H9 (cell line): ENCODE measurements around the gene ARHGEF7. TPM values are rescaled to one million over a fixed set of nuclear protein-coding genes. Genes with fewer than 3 reads are reported as not detected.

Experiments used
- DNase-seq: peaks from one replicate; pipeline ENCODE4 v3.0.0-alpha.2; 2017
- H2AFZ ChIP-seq: one replicate; pipeline ENCODE4 v1.6.1; 2013; ENCODE audit warnings: mild to moderate bottlenecking, low read length, control low read depth, moderate library complexity
- H2AK5ac ChIP-seq: 2 replicates; pipeline ENCODE4 v1.6.1; 2013; ENCODE audit warnings: low read length, control low read depth, mixed read lengths; ENCODE audit not compliant: insufficient read length
- H2BK120ac ChIP-seq: one replicate; pipeline ENCODE4 v1.6.1; 2013; ENCODE audit warnings: low read depth, mild to moderate bottlenecking, low read length, control low read depth, inconsistent platforms; ENCODE audit not compliant: poor library complexity, severe bottlenecking
- H2BK12ac ChIP-seq: 2 replicates; pipeline ENCODE4 v1.6.1; 2013; ENCODE audit warnings: low read length, control low read depth, mixed read lengths, low read depth; ENCODE audit not compliant: insufficient read length
- H2BK15ac ChIP-seq: 2 replicates; pipeline ENCODE4 v1.6.1; 2013; ENCODE audit warnings: low read depth, low read length, control low read depth
- H2BK20ac ChIP-seq: one replicate; pipeline ENCODE4 v1.6.1; 2013; ENCODE audit warnings: low read depth, mild to moderate bottlenecking, low read length, control low read depth, inconsistent platforms; ENCODE audit not compliant: poor library complexity, severe bottlenecking
- H2BK5ac ChIP-seq: 2 replicates; pipeline ENCODE4 v1.6.1; 2013; ENCODE audit warnings: low read length, control low read depth, mixed read lengths; ENCODE audit not compliant: insufficient read length
- H3K14ac ChIP-seq: 2 replicates; pipeline ENCODE4 v1.6.1; 2013; ENCODE audit warnings: low read length, control low read depth; ENCODE audit not compliant: insufficient read depth
- H3K18ac ChIP-seq: 2 replicates; pipeline ENCODE4 v1.6.1; 2013; ENCODE audit warnings: low read depth, mild to moderate bottlenecking, mixed read lengths, low read length, control low read depth; ENCODE audit not compliant: insufficient read length
- H3K23ac ChIP-seq: 2 replicates; pipeline ENCODE4 v1.6.1; 2013; ENCODE audit warnings: low read length, control low read depth, mixed read lengths, low read depth; ENCODE audit not compliant: insufficient read length
- H3K23me2 ChIP-seq: 2 replicates; pipeline ENCODE4 v1.6.1; 2013; ENCODE audit warnings: low read depth, mild to moderate bottlenecking, mixed read lengths, low read length, control low read depth; ENCODE audit not compliant: insufficient read length, poor library complexity, severe bottlenecking
- H3K27ac ChIP-seq: 2 replicates; pipeline ENCODE4 v1.5.1; 2013; ENCODE audit warnings: low read length, control low read depth, mixed read lengths, low read depth; ENCODE audit not compliant: insufficient read length
- H3K27me3 ChIP-seq: 2 replicates; pipeline ENCODE4 v1.6.1; 2013; ENCODE audit warnings: low read length, control low read depth, inconsistent platforms; ENCODE audit not compliant: insufficient read depth
- H3K4ac ChIP-seq: 2 replicates; pipeline ENCODE4 v1.6.1; 2013; ENCODE audit warnings: low read depth, mild to moderate bottlenecking, control low read depth, inconsistent platforms, low read length, moderate library complexity
- H3K4me1 ChIP-seq: 2 replicates; pipeline ENCODE4 v1.6.1; 2013; ENCODE audit warnings: low read length, control low read depth, inconsistent platforms; ENCODE audit not compliant: insufficient read depth
- H3K4me2 ChIP-seq: 2 replicates; pipeline ENCODE4 v1.6.1; 2013; ENCODE audit warnings: low read length, control low read depth, mixed read lengths; ENCODE audit not compliant: insufficient read length, insufficient read depth
- H3K56ac ChIP-seq: 2 replicates; pipeline ENCODE4 v1.6.1; 2013; ENCODE audit warnings: low read depth, mild to moderate bottlenecking, mixed read lengths, low read length, control low read depth; ENCODE audit not compliant: insufficient read length
- H3K79me1 ChIP-seq: 2 replicates; pipeline ENCODE4 v1.6.1; 2013; ENCODE audit warnings: low read depth, mild to moderate bottlenecking, moderate library complexity, low read length, control low read depth, inconsistent platforms; ENCODE audit not compliant: insufficient read depth, poor library complexity, severe bottlenecking
- H3K79me2 ChIP-seq: 2 replicates; pipeline ENCODE4 v1.6.1; 2013; ENCODE audit warnings: low read length, control low read depth, inconsistent platforms; ENCODE audit not compliant: insufficient read depth
- H3K9ac ChIP-seq: 2 replicates; pipeline ENCODE4 v1.6.1; 2013; ENCODE audit warnings: low read length, control low read depth, mixed read lengths; ENCODE audit not compliant: insufficient read length; ENCODE audit errors: extremely low read depth
- H3K9me3 ChIP-seq: one replicate; pipeline ENCODE4 v1.6.1; 2013; ENCODE audit warnings: low read depth, low read length, inconsistent platforms; ENCODE audit not compliant: control insufficient read depth
- H3T11ph ChIP-seq: one replicate; pipeline ENCODE4 v1.6.1; 2013; ENCODE audit warnings: mild to moderate bottlenecking, low read length, control low read depth, inconsistent platforms
- H4K20me1 ChIP-seq: one replicate; pipeline ENCODE4 v1.6.1; 2013; ENCODE audit not compliant: control insufficient read depth, insufficient read length, insufficient read depth
- H4K5ac ChIP-seq: 2 replicates; pipeline ENCODE4 v1.6.1; 2013; ENCODE audit warnings: low read depth, mild to moderate bottlenecking, mixed read lengths, low read length, control low read depth; ENCODE audit not compliant: insufficient read length
- H4K8ac ChIP-seq: replicated peaks from 2 replicates; pipeline ENCODE4 v1.6.1; 2013; ENCODE audit warnings: low read length, control low read depth, mixed read lengths, low read depth; ENCODE audit not compliant: insufficient read length
- H4K91ac ChIP-seq: 2 replicates; pipeline ENCODE4 v1.6.1; 2013; ENCODE audit warnings: low read depth, mild to moderate bottlenecking, moderate library complexity, mixed read lengths, low read length, control low read depth; ENCODE audit not compliant: insufficient read length
- H3K27ac Mint-ChIP-seq, 3 experiments: 2 replicates in 2 of 3; 3 replicates in 1 of 3; pipeline ENCODE4 v1.8.0; 2020 to 2021; ENCODE audit warnings: mixed read lengths in 3 of 3, mild to moderate bottlenecking in 1 of 3, moderate library complexity in 1 of 3
- H3K27me3 Mint-ChIP-seq: 2 replicates; pipeline ENCODE4 v1.8.0; 2021; ENCODE audit warnings: low read depth, mild to moderate bottlenecking, moderate library complexity, mixed read lengths
- H3K36me3 Mint-ChIP-seq, 3 experiments: 2 replicates in 2 of 3; 3 replicates in 1 of 3; pipeline ENCODE4 v1.8.0; 2020 to 2021; ENCODE audit warnings: low read depth in 3 of 3, mixed read lengths in 3 of 3; ENCODE audit not compliant: insufficient read depth in 1 of 3
- H3K4me1 Mint-ChIP-seq, 2 experiments: 2 replicates each; pipeline ENCODE4 v1.8.0; 2020; ENCODE audit warnings: mixed read lengths in 2 of 2
- H3K4me3 Mint-ChIP-seq, 2 experiments: 2 replicates in 1 of 2; 3 replicates in 1 of 2; pipeline ENCODE4 v1.8.0; 2020 to 2021; ENCODE audit warnings: mild to moderate bottlenecking in 2 of 2, mixed read lengths in 2 of 2, moderate library complexity in 1 of 2
- H3K9me3 Mint-ChIP-seq, 2 experiments: 2 replicates in 1 of 2; 3 replicates in 1 of 2; pipeline ENCODE4 v1.8.0; 2020; ENCODE audit warnings: mild to moderate bottlenecking in 2 of 2, mixed read lengths in 2 of 2, moderate library complexity in 1 of 2
- WGBS: extraction: QIAGEN DNeasy Blood & Tissue Kit; methylation state at CpG from one replicate; pipeline ENCODE4 v1.1.7; 2013; ENCODE audit warnings: missing lambda C conversion rate, low lambda C conversion rate, mixed read lengths; ENCODE audit not compliant: insufficient read length; ENCODE audit errors: extremely low coverage; 5-methylcytosine and 5-hydroxymethylcytosine counted together
- total RNA-seq: library from RNA; stranded (reverse); gene quantifications from 2 replicates; pipeline ENCODE4 v1.2.1, GENCODE V29; 2021
- TF ChIP-seq, protein P1 (sequence below): fragments of 200-600 bp; sonication (generic); conservative IDR thresholded peaks from 3 replicates; pipeline ENCODE4 v1.8.0; 2021; ENCODE audit warnings: antibody characterized with exemption, mild to moderate bottlenecking

Gene ARHGEF7
- total RNA-seq, 1 experiment from 2014 or later, result 51.9 TPM

DNA sequence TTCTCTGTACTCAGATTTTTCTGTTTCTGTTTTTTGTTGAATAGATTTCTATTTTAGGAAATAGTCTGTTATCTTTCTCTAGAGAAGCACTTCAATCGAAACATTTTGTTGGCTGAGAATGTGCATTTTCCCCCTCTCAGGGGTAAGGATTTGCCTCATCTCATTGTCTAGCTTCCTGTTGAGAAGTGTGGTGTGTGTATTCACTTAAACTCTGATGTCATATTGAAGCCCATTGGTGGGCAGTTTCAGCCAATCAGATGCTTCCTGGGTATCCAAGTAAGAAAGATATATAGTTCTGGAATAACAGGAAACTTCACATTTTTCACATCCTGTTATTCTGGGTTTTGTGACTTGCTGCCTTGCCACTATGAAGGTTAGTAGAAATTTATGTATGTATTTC lies 87.6 kb downstream of the ARHGEF7 start:
- Histone ChIP-seq H4K20me1 (no peaks in the 10 kb centered on the region), H3K4me1 (peaks cover 15% of the 10 kb centered on the region; the same call in 1 of the 2 replicates), H2BK120ac (no peak overlapping the region), H3K27me3 (no peaks in the 10 kb centered on the region), H2BK12ac (no peak overlapping the region), H2AFZ (no peak overlapping the region), H3K56ac (no peak overlapping the region), H3K79me2 (peaks cover 15% of the 10 kb centered on the region; the same call in 1 of the 2 replicates), H3K4ac (no peak overlapping the region), H4K8ac (no peak overlapping the region), H3K79me1 (peaks cover 8% of the 10 kb centered on the region), H3K9me3 (no peaks in the 10 kb centered on the region), H2BK20ac (no peak overlapping the region), H2BK15ac (no peak overlapping the region), H3K18ac (no peak overlapping the region), H3T11ph (no peak overlapping the region), H3K14ac (no peak overlapping the region), H4K91ac (no peak overlapping the region), H3K9ac (no peak overlapping the region), H4K5ac (no peak overlapping the region), H2AK5ac (no peak overlapping the region), H3K4me2 (no peak overlapping the region), H3K27ac (no peak overlapping the region), H2BK5ac (no peak overlapping the region), H3K23ac (no peak overlapping the region), H3K23me2 (no peaks in the 10 kb centered on the region)
- H3K27me3 Mint-ChIP-seq, result no peaks in the 10 kb centered on the region
- H3K36me3 Mint-ChIP-seq, result peaks cover 8 to 28% (median 17%) of the 10 kb centered on the region in 3 experiments
- peaks cover 62 to 65% of the 10 kb centered on the region in 2 experiments for H3K4me1 Mint-ChIP-seq
- H3K27ac Mint-ChIP-seq, result no peak overlapping the region
- 0 out of 5 replicates have a peak overlapping the region, but pooled peaks of 1 of the 2 experiments have one; percentile 13 for H3K4me3 Mint-ChIP-seq
- peaks cover 4% of the 10 kb centered on the region in 2 experiments; a peak in 4 of 5 replicates for H3K9me3 Mint-ChIP-seq
- TF ChIP-seq, protein P1, sequence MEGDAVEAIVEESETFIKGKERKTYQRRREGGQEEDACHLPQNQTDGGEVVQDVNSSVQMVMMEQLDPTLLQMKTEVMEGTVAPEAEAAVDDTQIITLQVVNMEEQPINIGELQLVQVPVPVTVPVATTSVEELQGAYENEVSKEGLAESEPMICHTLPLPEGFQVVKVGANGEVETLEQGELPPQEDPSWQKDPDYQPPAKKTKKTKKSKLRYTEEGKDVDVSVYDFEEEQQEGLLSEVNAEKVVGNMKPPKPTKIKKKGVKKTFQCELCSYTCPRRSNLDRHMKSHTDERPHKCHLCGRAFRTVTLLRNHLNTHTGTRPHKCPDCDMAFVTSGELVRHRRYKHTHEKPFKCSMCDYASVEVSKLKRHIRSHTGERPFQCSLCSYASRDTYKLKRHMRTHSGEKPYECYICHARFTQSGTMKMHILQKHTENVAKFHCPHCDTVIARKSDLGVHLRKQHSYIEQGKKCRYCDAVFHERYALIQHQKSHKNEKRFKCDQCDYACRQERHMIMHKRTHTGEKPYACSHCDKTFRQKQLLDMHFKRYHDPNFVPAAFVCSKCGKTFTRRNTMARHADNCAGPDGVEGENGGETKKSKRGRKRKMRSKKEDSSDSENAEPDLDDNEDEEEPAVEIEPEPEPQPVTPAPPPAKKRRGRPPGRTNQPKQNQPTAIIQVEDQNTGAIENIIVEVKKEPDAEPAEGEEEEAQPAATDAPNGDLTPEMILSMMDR, result no peak
- no peak for DNase-seq
- no CpG with 5 or more reads among the region's 1 CpG for WGBS
